HG03565 (cell line): ENCODE data around the gene MADD.

Experiments used
- ATAC-seq: cut with Tn5 transposase; IDR thresholded peaks from one replicate; pipeline ENCODE4 v1.9.1; 2021; ENCODE audit warnings: mild to moderate bottlenecking, moderate library complexity; ENCODE audit not compliant: unreplicated experiment

The MADD gene

GRCh38 chr11:47269829-47270305 is at the start of gene MADD:
Gene MADD, plus strand, starts transcription at chr11:47270133.
- ATAC-seq, result peak; percentile 69

GRCh38 chr11:47220401-47220821 is 49.5 kb upstream of the MADD start:
- ATAC-seq, result no peak

- no peak for ATAC-seq
Observed at GRCh38 chr11:47222696-47223095, 47.2 kb upstream of the MADD start.

GRCh38 chr11:47225552-47226400 is 44.2 kb upstream of the MADD start:
- peak; percentile 77 for ATAC-seq

- ATAC-seq, result no peak
Observed at GRCh38 chr11:47229161-47229560, 40.8 kb upstream of the MADD start.

- ATAC-seq, result no peak
Observed at GRCh38 chr11:47233051-47233450, 36.9 kb upstream of the MADD start.

- ATAC-seq, result no peak
Observed at GRCh38 chr11:47233989-47234668, 35.8 kb upstream of the MADD start.

- ATAC-seq, result no peak
Observed at GRCh38 chr11:47234669-47235100, 35.2 kb upstream of the MADD start.

GRCh38 chr11:47235163-47235562 is 34.8 kb upstream of the MADD start:
- ATAC-seq, result no peak

GRCh38 chr11:47236482-47236881 is 33.5 kb upstream of the MADD start:
- no peak for ATAC-seq

GRCh38 chr11:47239852-47240251 is 30.1 kb upstream of the MADD start:
- no peak for ATAC-seq

GRCh38 chr11:47241841-47242301 is 28.1 kb upstream of the MADD start:
- no peak for ATAC-seq

GRCh38 chr11:47242596-47243192 is 27.2 kb upstream of the MADD start:
- no peak for ATAC-seq

GRCh38 chr11:47243454-47243853 is 26.5 kb upstream of the MADD start:
- ATAC-seq, result no peak

- ATAC-seq, result no peak
Observed at GRCh38 chr11:47244448-47245350, 25.2 kb upstream of the MADD start.

- no peak for ATAC-seq
Observed at GRCh38 chr11:47245611-47246357, 24.1 kb upstream of the MADD start.

- no peak for ATAC-seq
Observed at GRCh38 chr11:47247502-47247901, 22.4 kb upstream of the MADD start.

- peak; percentile 11 for ATAC-seq
Observed at GRCh38 chr11:47248304-47248663, 21.6 kb upstream of the MADD start.

- ATAC-seq, result peak; percentile 84
Observed at GRCh38 chr11:47248664-47249377, 21.1 kb upstream of the MADD start, which contains the start of gene ACP2. Gene ACP2, minus strand, starts transcription at chr11:47248814. Its CDS starts 25 bp downstream, at chr11:47248789.
